Measurements from ENCODE around the gene AMPD2. TPM values are rescaled to one million over a fixed set of nuclear protein-coding genes. Genes with fewer than 3 reads are reported as not detected.

AMPD2 gene
- total RNA-seq, 2 donors from 2014 or later = 169 to 202 TPM

DNA sequence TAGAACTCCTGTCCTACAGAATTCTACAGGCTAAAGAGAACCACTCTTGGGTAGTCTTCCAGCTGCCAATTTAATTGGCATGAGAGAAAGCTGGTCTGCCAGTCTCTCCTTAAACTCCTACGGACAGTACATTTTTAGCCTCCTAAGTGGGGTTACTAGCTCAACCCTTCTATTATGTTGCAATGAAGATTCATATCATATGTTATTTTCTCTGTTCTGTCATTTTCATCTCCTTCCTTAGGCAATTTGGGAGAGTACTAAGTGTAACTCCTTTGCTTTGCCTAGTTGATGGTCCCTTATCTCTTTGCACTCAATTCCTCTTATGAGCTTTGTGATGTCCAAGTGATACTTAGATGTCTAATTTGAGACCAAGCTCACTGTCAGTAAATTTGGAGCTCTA, 14.3 kb upstream of the AMPD2 start:
- Histone ChIP-seq H3K36me3 (no peaks in the 10 kb centered on the region), H3K9me3 (no peaks in the 10 kb centered on the region), H3K27me3 (replicated peaks; ENCODE audit: insufficient read depth) (no peaks in the 10 kb centered on the region), H3K4me3 (no peak overlapping the region), H3K4me1 (ENCODE audit: control insufficient read depth in 1 of 2, low read depth in 2 of 2) (no peaks in the 10 kb centered on the region), H3K27ac (no peak overlapping the region)
- ATAC-seq (ENCODE audit: insufficient number of reproducible peaks, low FRiP score, low read depth) (no peak), DNase-seq (ENCODE audit: low spot score) (no peak)
- TF ChIP-seq, protein P1, sequence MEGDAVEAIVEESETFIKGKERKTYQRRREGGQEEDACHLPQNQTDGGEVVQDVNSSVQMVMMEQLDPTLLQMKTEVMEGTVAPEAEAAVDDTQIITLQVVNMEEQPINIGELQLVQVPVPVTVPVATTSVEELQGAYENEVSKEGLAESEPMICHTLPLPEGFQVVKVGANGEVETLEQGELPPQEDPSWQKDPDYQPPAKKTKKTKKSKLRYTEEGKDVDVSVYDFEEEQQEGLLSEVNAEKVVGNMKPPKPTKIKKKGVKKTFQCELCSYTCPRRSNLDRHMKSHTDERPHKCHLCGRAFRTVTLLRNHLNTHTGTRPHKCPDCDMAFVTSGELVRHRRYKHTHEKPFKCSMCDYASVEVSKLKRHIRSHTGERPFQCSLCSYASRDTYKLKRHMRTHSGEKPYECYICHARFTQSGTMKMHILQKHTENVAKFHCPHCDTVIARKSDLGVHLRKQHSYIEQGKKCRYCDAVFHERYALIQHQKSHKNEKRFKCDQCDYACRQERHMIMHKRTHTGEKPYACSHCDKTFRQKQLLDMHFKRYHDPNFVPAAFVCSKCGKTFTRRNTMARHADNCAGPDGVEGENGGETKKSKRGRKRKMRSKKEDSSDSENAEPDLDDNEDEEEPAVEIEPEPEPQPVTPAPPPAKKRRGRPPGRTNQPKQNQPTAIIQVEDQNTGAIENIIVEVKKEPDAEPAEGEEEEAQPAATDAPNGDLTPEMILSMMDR (IDR thresholded peaks at IDR 0.05) = no peak

DNA sequence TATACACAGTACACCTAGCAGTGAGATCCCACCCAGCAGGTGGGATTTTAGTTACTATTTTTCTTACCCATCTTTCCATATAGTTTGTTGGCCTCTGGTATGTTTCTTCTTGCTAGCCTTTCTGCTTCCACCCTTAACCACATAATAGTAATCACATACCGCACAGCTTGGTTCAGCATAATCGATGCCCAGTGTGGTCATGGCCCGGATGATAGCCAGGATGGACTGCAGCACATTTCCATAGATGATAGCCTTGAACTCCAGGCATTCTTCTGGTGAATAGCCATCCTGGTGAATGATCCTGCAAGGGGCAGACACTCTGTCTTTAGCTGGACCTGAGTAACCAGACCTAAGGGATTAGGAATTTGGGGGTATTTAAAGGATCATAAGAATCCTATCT, 9.8 kb upstream of the AMPD2 start:
- Histone ChIP-seq H3K9me3 (no peaks in the 10 kb centered on the region), H3K4me1 (ENCODE audit: control insufficient read depth in 1 of 2, low read depth in 2 of 2) (no peaks in the 10 kb centered on the region), H3K27me3 (replicated peaks; ENCODE audit: insufficient read depth) (no peaks in the 10 kb centered on the region), H3K4me3 (no peak overlapping the region), H3K36me3 (no peaks in the 10 kb centered on the region), H3K27ac (no peak overlapping the region)
- no peak for DNase-seq (ENCODE audit: low spot score)
- ATAC-seq (ENCODE audit: insufficient number of reproducible peaks, low FRiP score, low read depth) = no peak
- TF ChIP-seq, protein P1 (IDR thresholded peaks at IDR 0.05) = no peak

DNA sequence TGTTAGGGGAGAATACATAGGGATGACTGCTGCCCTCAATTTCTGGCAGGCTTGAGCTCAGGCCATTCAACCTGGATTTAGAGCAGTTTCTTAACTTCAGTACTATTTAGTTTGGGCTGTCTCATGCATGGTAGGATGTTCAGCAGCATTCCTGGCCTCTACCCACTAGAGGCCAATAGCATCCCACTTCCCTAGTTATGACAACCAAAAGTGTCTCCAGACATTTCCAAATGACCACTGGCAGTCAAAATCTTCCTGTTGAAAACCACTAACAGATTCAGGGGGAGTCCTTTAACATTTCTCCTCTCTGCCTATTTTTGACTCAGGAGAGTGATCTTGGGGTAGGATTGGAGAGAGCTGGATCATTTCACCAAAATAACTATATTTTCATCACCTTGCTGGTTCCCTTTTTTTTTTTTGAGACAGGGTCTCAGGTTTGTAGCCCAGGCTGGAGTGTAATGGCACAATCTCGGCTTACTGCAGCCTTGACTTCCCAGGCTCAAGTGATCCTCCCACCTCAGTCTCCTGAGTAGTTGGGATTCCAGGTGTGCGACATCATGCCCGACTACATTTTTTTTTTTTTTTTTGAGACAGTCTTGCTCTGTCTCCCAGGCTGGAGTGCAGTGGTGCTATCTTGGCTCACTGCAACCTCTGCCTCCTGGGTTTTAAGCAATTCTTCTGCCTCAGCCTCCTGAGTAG, 8.9 kb upstream of the AMPD2 start:
- TF ChIP-seq, protein P1 (IDR thresholded peaks at IDR 0.05) = no peak
- ATAC-seq (ENCODE audit: insufficient number of reproducible peaks, low FRiP score, low read depth) = no peak
- Histone ChIP-seq H3K27me3 (replicated peaks; ENCODE audit: insufficient read depth) (no peaks in the 10 kb centered on the region), H3K4me1 (ENCODE audit: control insufficient read depth in 1 of 2, low read depth in 2 of 2) (no peaks in the 10 kb centered on the region), H3K9me3 (no peaks in the 10 kb centered on the region), H3K27ac (no peak overlapping the region), H3K4me3 (no peak overlapping the region), H3K36me3 (no peaks in the 10 kb centered on the region)
- DNase-seq (ENCODE audit: low spot score) = no peak

DNA sequence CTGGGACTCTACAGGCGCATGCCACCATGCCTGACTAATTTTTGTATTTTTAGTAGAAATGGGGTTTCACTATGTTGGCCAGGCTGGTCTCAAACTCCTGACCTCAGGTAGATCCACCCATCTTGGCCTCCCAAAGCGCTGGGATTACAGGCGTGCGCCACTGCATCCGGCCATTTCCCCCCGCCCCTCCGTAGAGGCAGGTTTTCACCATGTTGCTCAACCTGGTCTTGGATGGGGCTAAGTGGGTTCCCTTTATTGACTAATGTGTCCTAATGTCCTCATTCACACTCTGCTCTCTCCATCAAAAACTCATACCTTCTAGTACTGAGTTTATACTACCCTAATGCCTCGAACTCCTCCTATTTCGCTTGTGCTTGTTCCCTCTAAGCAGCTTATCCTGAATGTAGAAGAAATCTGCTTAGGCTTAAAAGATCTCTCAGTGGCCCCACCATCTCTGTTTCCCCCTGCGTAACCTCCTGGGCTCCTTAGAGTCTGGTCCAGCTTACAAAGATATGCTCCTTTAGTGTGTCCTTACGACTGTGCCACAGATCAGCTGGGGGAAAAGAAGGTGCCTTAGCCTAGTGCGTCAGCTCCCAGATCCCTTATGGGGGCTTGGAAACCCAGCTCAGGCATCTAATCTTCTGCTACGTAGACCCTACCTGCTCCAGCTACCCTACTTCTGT, 8.2 kb upstream of the AMPD2 start:
- ATAC-seq (ENCODE audit: insufficient number of reproducible peaks, low FRiP score, low read depth) = no peak

More for the DNA sequence above, 8.2 kb upstream of the AMPD2 start:
- Histone ChIP-seq H3K27me3 (replicated peaks; ENCODE audit: insufficient read depth) (no peaks in the 10 kb centered on the region), H3K4me3 (no peak overlapping the region), H3K9me3 (no peaks in the 10 kb centered on the region), H3K4me1 (ENCODE audit: control insufficient read depth in 1 of 2, low read depth in 2 of 2) (no peaks in the 10 kb centered on the region), H3K36me3 (no peaks in the 10 kb centered on the region), H3K27ac (no peak overlapping the region)
- TF ChIP-seq, protein P1 (IDR thresholded peaks at IDR 0.05) = no peak
- no peak for DNase-seq (ENCODE audit: low spot score)

Measured in thoracic aorta (tissue), 2 donors.